NB4 (cell line): ENCODE measurements around the gene TMPRSS9.

Experiments used
- DNase-seq: peaks from one replicate; pipeline ENCODE4 v3.0.0; 2010; ENCODE audit warnings: low read depth
- H3K4me3 ChIP-seq: one replicate; pipeline ENCODE4 v1.5.1; 2011; ENCODE audit warnings: mild to moderate bottlenecking, low read depth, low read length, moderate library complexity
- MYC ChIP-seq: IDR thresholded peaks from 2 replicates; pipeline ENCODE4 v1.6.1; 2011; ENCODE audit warnings: low read depth, low read length
- POLR2A ChIP-seq: IDR thresholded peaks from 2 replicates; pipeline ENCODE4 v1.6.1; 2011; ENCODE audit warnings: mild to moderate bottlenecking; ENCODE audit not compliant: insufficient read length; ENCODE audit errors: extremely low read depth
- TF ChIP-seq, protein P1 (sequence below): IDR thresholded peaks from 2 replicates; pipeline ENCODE4 v1.6.1; 2011; ENCODE audit warnings: low read depth, low read length
- TF ChIP-seq, protein P2 (sequence below): IDR thresholded peaks from one replicate; pipeline ENCODE4 v1.5.1; 2012; ENCODE audit warnings: low read depth, low read length

TMPRSS9 gene

DNA sequence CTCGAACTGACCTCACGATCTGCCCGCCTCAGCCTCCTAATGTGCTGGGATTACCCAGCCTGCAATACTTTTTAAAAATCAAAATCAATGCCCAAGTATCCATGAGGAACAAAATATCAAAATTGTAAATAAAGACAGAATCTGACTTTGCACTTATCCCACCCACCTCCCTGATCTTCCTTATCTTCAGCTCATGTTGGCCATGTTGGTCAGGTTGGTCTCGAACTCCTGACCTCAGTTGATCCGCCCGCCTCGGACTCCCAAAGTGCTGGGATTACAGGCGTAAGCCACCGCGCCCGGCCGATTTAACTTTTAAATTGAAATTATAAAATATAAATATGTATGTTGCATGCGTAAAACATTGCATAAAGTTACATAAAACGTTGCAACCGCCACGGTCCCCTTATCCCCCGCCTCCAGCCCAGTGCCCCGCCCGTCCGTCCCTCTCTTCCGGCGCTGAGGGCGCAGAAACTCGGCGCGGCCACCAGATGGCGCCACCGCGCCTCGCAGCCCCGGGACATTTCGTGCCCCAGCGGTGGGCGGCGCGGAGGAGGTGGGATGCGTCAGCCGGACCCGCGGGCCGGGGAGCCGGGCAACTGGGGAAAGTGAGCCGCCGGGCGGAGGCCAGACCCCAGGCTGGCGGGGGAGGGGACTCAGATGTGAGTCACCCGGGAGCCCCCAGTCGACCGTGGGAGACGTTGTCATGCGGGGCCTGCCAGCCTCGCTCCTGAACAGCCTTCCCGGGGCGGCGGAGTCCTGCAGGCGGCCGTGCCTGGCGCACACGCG lies 114.4 kb downstream of the TMPRSS9 start:
- no peak for TF ChIP-seq POLR2A
- TF ChIP-seq MYC = no peak
- TF ChIP-seq, protein P1, sequence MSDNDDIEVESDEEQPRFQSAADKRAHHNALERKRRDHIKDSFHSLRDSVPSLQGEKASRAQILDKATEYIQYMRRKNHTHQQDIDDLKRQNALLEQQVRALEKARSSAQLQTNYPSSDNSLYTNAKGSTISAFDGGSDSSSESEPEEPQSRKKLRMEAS = no peak
- TF ChIP-seq, protein P2, sequence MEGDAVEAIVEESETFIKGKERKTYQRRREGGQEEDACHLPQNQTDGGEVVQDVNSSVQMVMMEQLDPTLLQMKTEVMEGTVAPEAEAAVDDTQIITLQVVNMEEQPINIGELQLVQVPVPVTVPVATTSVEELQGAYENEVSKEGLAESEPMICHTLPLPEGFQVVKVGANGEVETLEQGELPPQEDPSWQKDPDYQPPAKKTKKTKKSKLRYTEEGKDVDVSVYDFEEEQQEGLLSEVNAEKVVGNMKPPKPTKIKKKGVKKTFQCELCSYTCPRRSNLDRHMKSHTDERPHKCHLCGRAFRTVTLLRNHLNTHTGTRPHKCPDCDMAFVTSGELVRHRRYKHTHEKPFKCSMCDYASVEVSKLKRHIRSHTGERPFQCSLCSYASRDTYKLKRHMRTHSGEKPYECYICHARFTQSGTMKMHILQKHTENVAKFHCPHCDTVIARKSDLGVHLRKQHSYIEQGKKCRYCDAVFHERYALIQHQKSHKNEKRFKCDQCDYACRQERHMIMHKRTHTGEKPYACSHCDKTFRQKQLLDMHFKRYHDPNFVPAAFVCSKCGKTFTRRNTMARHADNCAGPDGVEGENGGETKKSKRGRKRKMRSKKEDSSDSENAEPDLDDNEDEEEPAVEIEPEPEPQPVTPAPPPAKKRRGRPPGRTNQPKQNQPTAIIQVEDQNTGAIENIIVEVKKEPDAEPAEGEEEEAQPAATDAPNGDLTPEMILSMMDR = peak; percentile 53
- peak overlapping the region; percentile 25 for H3K4me3 ChIP-seq
- DNase-seq = peak; percentile 89

DNA sequence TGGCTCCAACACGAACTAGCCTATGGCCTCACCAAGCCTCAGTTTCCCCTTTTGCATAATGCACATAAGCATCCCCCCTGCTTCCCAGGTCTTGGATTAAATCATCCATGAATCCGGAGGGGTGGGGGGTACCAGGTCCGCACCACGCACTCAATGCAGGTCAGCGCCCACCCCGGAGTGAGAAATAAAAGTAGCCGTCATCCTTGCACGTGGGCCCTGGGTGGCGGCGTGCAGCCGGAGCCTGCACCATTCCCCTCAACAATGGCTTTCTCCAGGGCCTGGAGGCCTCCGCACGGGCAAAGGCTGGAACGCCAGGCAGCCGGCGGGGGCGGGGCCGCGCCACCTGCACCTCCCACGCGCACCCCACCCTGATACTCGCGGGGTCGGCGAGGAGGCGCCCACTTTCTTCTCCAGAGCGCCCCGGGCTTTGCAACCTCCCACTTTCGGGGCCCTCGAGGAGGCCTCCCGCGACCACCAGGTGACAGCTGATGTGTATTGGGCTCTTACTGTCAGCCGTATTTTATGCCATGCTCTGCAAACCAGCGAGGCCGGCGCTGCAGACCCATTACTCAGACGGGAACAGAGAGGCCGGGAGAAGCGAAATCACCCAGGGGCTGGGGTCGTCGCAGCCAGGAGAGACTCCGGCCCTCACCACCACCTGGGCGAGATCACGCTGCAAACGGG lies 115.1 kb downstream of the TMPRSS9 start:
- DNase-seq = peak; percentile 65
- peak overlapping the region; percentile 25 for H3K4me3 ChIP-seq
- peak; percentile 74 for TF ChIP-seq MYC
- TF ChIP-seq, protein P1 = peak; percentile 65
- TF ChIP-seq, protein P2 = no peak
- no peak for TF ChIP-seq POLR2A
